Measurements from ENCODE around the gene CCHCR1.
A peak's percentile ranks its signal among the peaks of the same experiment; 100 is the strongest.
"Not testable (repeated sequence)": the region's sequence is repeated elsewhere in the genome, so short reads cannot be mapped to it uniquely, and the experiment has no call there.

CCHCR1 gene

DNA sequence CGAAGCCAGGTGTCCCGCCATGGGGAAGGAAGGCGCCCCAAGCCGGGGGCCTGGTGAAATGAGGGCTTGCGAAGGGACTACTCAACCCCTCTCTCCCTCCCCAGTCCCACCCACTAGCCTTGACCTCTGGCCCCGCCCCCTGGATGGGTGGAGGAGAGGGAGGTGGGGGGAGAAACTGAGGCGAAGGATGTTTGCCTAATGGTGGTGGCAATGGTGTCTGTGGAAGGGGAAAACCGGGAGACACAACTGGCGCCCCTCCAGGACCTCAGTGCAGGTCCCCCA lies 12.9 kb upstream of the CCHCR1 start, which contains the start of gene POU5F1:
Gene POU5F1 (minus strand): TSS at position 83 of the 282 bp plus-strand sequence. CDS start 62 bp downstream, at position 21.
- Histone ChIP-seq H3K18ac (ENCODE audit: low read depth in 1 of 2, low read length in 2 of 2) (no peak within 1 kb of the TSS), H3K27ac (ENCODE audit: low read length, poor library complexity, severe bottlenecking) (no peak within 1 kb of the TSS), H2BK120ac (ENCODE audit: low read depth, low read length) (no peak within 1 kb of the TSS)

DNA sequence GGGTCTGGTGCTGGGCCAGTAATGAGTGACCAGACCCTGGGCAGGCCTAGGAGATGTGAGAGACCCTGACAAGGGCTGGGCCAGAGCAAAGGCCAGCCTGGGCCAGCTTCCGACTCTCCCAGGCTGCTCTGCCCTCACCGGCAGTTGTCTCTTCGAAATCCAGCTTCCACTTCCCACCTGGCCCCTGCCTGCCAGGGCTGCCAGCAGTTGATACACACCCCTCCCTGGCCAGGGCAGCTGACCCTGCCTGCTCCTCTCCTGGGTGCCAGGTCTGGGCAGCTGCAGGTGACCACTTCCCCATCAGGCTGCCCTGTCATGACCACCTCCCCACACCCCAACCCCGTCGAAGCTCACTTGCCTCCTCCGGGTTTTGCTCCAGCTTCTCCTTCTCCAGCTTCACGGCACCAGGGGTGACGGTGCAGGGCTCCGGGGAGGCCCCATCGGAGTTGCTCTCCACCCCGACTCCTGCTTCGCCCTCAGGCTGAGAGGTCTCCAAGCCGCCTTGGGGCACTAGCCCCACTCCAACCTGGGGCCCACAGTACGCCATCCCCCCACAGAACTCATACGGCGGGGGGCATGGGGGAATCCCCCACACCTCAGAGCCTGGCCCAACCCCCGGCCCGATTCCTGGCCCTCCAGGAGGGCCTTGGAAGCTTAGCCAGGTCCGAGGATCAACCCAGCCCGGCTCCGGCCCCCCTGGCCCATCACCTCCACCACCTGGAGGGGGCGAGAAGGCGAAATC lies 12.4 kb upstream of the CCHCR1 start:
- H3K18ac ChIP-seq (ENCODE audit: low read depth in 1 of 2, low read length in 2 of 2); H3K14ac ChIP-seq (ENCODE audit: low read length in 2 of 2); H3K27ac ChIP-seq (ENCODE audit: low read length, poor library complexity, severe bottlenecking); H3K23ac ChIP-seq (ENCODE audit: low read length in 2 of 2); H3K9me3 ChIP-seq (ENCODE audit: control insufficient read depth, low read length); H2BK12ac ChIP-seq (ENCODE audit: low read length in 2 of 2); H4K91ac ChIP-seq (ENCODE audit: low read length); H3K4me3 ChIP-seq (ENCODE audit: insufficient read depth in 1 of 2, low read depth in 1 of 2, low read length in 2 of 2); H2AK5ac ChIP-seq (ENCODE audit: low read length, severe bottlenecking); H2BK120ac ChIP-seq (ENCODE audit: low read depth, low read length); H3K9ac ChIP-seq (ENCODE audit: low read length); H2AFZ ChIP-seq (ENCODE audit: low read depth, low read length); DNase-seq; H3K4me2 ChIP-seq (ENCODE audit: low read length, poor library complexity, severe bottlenecking); H2BK5ac ChIP-seq (ENCODE audit: low read depth, low read length, poor library complexity, severe bottlenecking); H3K4ac ChIP-seq (ENCODE audit: low read depth in 1 of 2, low read length in 2 of 2): not testable (repeated sequence)
- WGBS = 54% methylated on average over 17 of the region's 23 CpGs
- H3K36me3 ChIP-seq (ENCODE audit: control insufficient read depth in 1 of 2, insufficient read depth in 2 of 2, low read depth in 1 of 2, low read length in 2 of 2) = peaks cover 0 to 16% of the 10 kb centered on the region in 2 experiments
- peaks cover 42% of the 10 kb centered on the region for H3K79me1 ChIP-seq (replicated peaks; ENCODE audit: low read length, poor library complexity, severe bottlenecking)
- peaks cover 15% of the 10 kb centered on the region for H3K4me1 ChIP-seq (ENCODE audit: control insufficient read depth, insufficient read depth, low read depth, low read length)
- peak overlapping the region; percentile 16 for H4K8ac ChIP-seq (ENCODE audit: low read length)
- H2BK15ac ChIP-seq (ENCODE audit: low read depth, poor library complexity, severe bottlenecking) = peak overlapping the region; percentile 62
- H3K27me3 ChIP-seq (ENCODE audit: control insufficient read depth in 1 of 2, insufficient read depth in 1 of 2, low read length in 2 of 2) = peaks cover 0 to 16% of the 10 kb centered on the region in 2 experiments

More for the DNA sequence above, 12.9 kb upstream of the CCHCR1 start, which contains the start of gene POU5F1:
- no peak within 1 kb of the TSS for H4K91ac ChIP-seq (ENCODE audit: low read length)
- H3K4me1 ChIP-seq (ENCODE audit: control insufficient read depth, insufficient read depth, low read depth, low read length) = peaks cover 15% of the 10 kb centered on the region
- peaks cover 0 to 16% of the 10 kb centered on the region in 2 experiments for H3K27me3 ChIP-seq (ENCODE audit: control insufficient read depth in 1 of 2, insufficient read depth in 1 of 2, low read length in 2 of 2)
- H3K4me3 ChIP-seq (ENCODE audit: insufficient read depth in 1 of 2, low read depth in 1 of 2, low read length in 2 of 2) = no peak within 1 kb of the TSS
- no peak within 1 kb of the TSS for H3K9ac ChIP-seq (ENCODE audit: low read length)
- H2BK12ac ChIP-seq (ENCODE audit: low read length in 2 of 2) = no peak within 1 kb of the TSS
- H2BK15ac ChIP-seq (ENCODE audit: low read depth, poor library complexity, severe bottlenecking) = peak within 1 kb of the TSS; percentile 62
- no peak within 1 kb of the TSS for H2AK5ac ChIP-seq (ENCODE audit: low read length, severe bottlenecking)
- no peak within 1 kb of the TSS for H3K14ac ChIP-seq (ENCODE audit: low read length in 2 of 2)
- 63% methylated on average over 2 of the region's 9 CpGs for WGBS
- H4K8ac ChIP-seq (ENCODE audit: low read length) = peak within 1 kb of the TSS; percentile 16
- H3K4me2 ChIP-seq (ENCODE audit: low read length, poor library complexity, severe bottlenecking) = no peak within 1 kb of the TSS
- no peak within 1 kb of the TSS for H3K23ac ChIP-seq (ENCODE audit: low read length in 2 of 2)
- H2BK5ac ChIP-seq (ENCODE audit: low read depth, low read length, poor library complexity, severe bottlenecking) = no peak within 1 kb of the TSS
- H3K36me3 ChIP-seq (ENCODE audit: control insufficient read depth in 1 of 2, insufficient read depth in 2 of 2, low read depth in 1 of 2, low read length in 2 of 2) = peaks cover 0 to 16% of the 10 kb centered on the region in 2 experiments
- DNase-seq = no peak
- peaks cover 44% of the 10 kb centered on the region for H3K79me1 ChIP-seq (replicated peaks; ENCODE audit: low read length, poor library complexity, severe bottlenecking)
- H2AFZ ChIP-seq (ENCODE audit: low read depth, low read length) = no peak within 1 kb of the TSS
- no peak within 1 kb of the TSS for H3K4ac ChIP-seq (ENCODE audit: low read depth in 1 of 2, low read length in 2 of 2)
- H3K9me3 ChIP-seq (ENCODE audit: control insufficient read depth, low read length) = no peaks in the 10 kb centered on the region

- WGBS = 53% methylated on average over 8 of the region's 10 CpGs
- peaks cover 0 to 16% of the 10 kb centered on the region in 2 experiments for H3K36me3 ChIP-seq (ENCODE audit: control insufficient read depth in 1 of 2, insufficient read depth in 2 of 2, low read depth in 1 of 2, low read length in 2 of 2)
Measured at GRCh38 chr6:31169123-31169857, 11.7 kb upstream of the CCHCR1 start.

DNA sequence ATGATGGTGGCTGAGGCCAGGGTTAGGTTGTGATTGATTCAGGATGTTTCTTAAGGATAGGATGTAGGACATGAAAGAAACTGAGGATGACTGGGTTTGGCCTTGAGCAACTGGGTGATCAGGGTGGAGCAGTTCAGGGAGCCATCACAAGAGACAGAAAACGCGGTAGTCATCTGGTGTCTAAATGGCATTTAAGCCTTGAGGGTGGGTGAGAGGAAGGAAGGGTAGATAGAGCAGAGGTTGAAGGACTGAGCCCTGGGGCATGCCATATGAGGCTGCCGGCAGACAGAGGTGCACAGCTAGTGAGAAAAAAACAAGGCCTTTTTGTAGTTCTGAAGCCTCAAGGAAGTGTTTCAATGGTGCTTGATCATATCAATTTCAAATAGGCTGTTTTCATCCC lies 11.0 kb upstream of the CCHCR1 start:
- peaks cover 0 to 16% of the 10 kb centered on the region in 2 experiments for H3K27me3 ChIP-seq (ENCODE audit: control insufficient read depth in 1 of 2, insufficient read depth in 1 of 2, low read length in 2 of 2)
- no peak overlapping the region for H3K9ac ChIP-seq (ENCODE audit: low read length)
- H4K8ac ChIP-seq (ENCODE audit: low read length) = no peak overlapping the region
- peaks cover 33% of the 10 kb centered on the region for H3K79me1 ChIP-seq (replicated peaks; ENCODE audit: low read length, poor library complexity, severe bottlenecking)
- H3K36me3 ChIP-seq (ENCODE audit: control insufficient read depth in 1 of 2, insufficient read depth in 2 of 2, low read depth in 1 of 2, low read length in 2 of 2) = peaks cover 0 to 16% of the 10 kb centered on the region in 2 experiments
- no peak overlapping the region for H2BK15ac ChIP-seq (ENCODE audit: low read depth, poor library complexity, severe bottlenecking)
- H2AK5ac ChIP-seq (ENCODE audit: low read length, severe bottlenecking) = no peak overlapping the region
- H3K18ac ChIP-seq (ENCODE audit: low read depth in 1 of 2, low read length in 2 of 2) = no peak overlapping the region
- H2AFZ ChIP-seq (ENCODE audit: low read depth, low read length) = no peak overlapping the region
- H3K23ac ChIP-seq (ENCODE audit: low read length in 2 of 2) = no peak overlapping the region
- H4K91ac ChIP-seq (ENCODE audit: low read length) = no peak overlapping the region
- no peak overlapping the region for H3K14ac ChIP-seq (ENCODE audit: low read length in 2 of 2)
- peaks cover 14% of the 10 kb centered on the region for H3K4me1 ChIP-seq (ENCODE audit: control insufficient read depth, insufficient read depth, low read depth, low read length)
- H3K4me3 ChIP-seq (ENCODE audit: insufficient read depth in 1 of 2, low read depth in 1 of 2, low read length in 2 of 2) = no peak overlapping the region
- no peak overlapping the region for H3K4me2 ChIP-seq (ENCODE audit: low read length, poor library complexity, severe bottlenecking)
- no peak overlapping the region for H3K4ac ChIP-seq (ENCODE audit: low read depth in 1 of 2, low read length in 2 of 2)
- no peak for DNase-seq
- no peak overlapping the region for H2BK5ac ChIP-seq (ENCODE audit: low read depth, low read length, poor library complexity, severe bottlenecking)
- no peak overlapping the region for H2BK120ac ChIP-seq (ENCODE audit: low read depth, low read length)
- no peak overlapping the region for H3K27ac ChIP-seq (ENCODE audit: low read length, poor library complexity, severe bottlenecking)
- H3K9me3 ChIP-seq (ENCODE audit: control insufficient read depth, low read length) = no peaks in the 10 kb centered on the region
- H2BK12ac ChIP-seq (ENCODE audit: low read length in 2 of 2) = no peak overlapping the region
- WGBS = 43% methylated on average over 2 of the region's 3 CpGs

More at GRCh38 chr6:31169123-31169857, 11.7 kb upstream of the CCHCR1 start:
- Histone ChIP-seq H3K27me3 (ENCODE audit: control insufficient read depth in 1 of 2, insufficient read depth in 1 of 2, low read length in 2 of 2) (peaks cover 0 to 16% of the 10 kb centered on the region in 2 experiments), H3K27ac (ENCODE audit: low read length, poor library complexity, severe bottlenecking) (no peak overlapping the region), H3K4ac (ENCODE audit: low read depth in 1 of 2, low read length in 2 of 2) (no peak overlapping the region), H2BK5ac (ENCODE audit: low read depth, low read length, poor library complexity, severe bottlenecking) (no peak overlapping the region), H3K23ac (ENCODE audit: low read length in 2 of 2) (no peak overlapping the region), H3K9me3 (ENCODE audit: control insufficient read depth, low read length) (no peaks in the 10 kb centered on the region), H2BK12ac (ENCODE audit: low read length in 2 of 2) (no peak overlapping the region), H3K18ac (ENCODE audit: low read depth in 1 of 2, low read length in 2 of 2) (no peak overlapping the region), H3K4me2 (ENCODE audit: low read length, poor library complexity, severe bottlenecking) (no peak overlapping the region), H3K79me1 (replicated peaks; ENCODE audit: low read length, poor library complexity, severe bottlenecking) (peaks cover 38% of the 10 kb centered on the region), H2BK15ac (ENCODE audit: low read depth, poor library complexity, severe bottlenecking) (no peak overlapping the region), H4K8ac (ENCODE audit: low read length) (no peak overlapping the region), H4K91ac (ENCODE audit: low read length) (no peak overlapping the region), H3K9ac (ENCODE audit: low read length) (no peak overlapping the region), H2AFZ (ENCODE audit: low read depth, low read length) (no peak overlapping the region), H2AK5ac (ENCODE audit: low read length, severe bottlenecking) (no peak overlapping the region), H3K4me3 (ENCODE audit: insufficient read depth in 1 of 2, low read depth in 1 of 2, low read length in 2 of 2) (no peak overlapping the region), H2BK120ac (ENCODE audit: low read depth, low read length) (no peak overlapping the region), H3K14ac (ENCODE audit: low read length in 2 of 2) (no peak overlapping the region), H3K4me1 (ENCODE audit: control insufficient read depth, insufficient read depth, low read depth, low read length) (peaks cover 15% of the 10 kb centered on the region)
- no peak for DNase-seq

Data from mesenchymal stem cell (in vitro differentiated cells and primary cell).